AG08396 (cell line): ENCODE measurements around the gene BLVRA.
"Not testable (repeated sequence)": the region's sequence is repeated elsewhere in the genome, so short reads cannot be mapped to it uniquely, and the experiment has no call there.

Experiments
- DNase-seq: peaks from one replicate; pipeline ENCODE4 v3.0.0; 2012; ENCODE audit warnings: low spot score, mixed read lengths

Gene BLVRA

GRCh38 chr7:43758029-43758821, at the start of gene BLVRA:
BLVRA (plus strand) TSS chr7:43758680; CDS start chr7:43771159, 12,479 bp downstream.
- DNase-seq: peak; percentile 91

GRCh38 chr7:43711503-43711902, 47.0 kb upstream of the BLVRA start:
- no peak for DNase-seq

GRCh38 chr7:43715966-43716365, 42.5 kb upstream of the BLVRA start:
- not testable (repeated sequence) for DNase-seq

GRCh38 chr7:43716598-43716997, 41.9 kb upstream of the BLVRA start:
- DNase-seq: no peak

- DNase-seq: peak; percentile 14
These were observed 37.2 kb upstream of the BLVRA start for GRCh38 chr7:43721193-43721806.

GRCh38 chr7:43723007-43723341, 35.5 kb upstream of the BLVRA start:
- DNase-seq: no peak

GRCh38 chr7:43725251-43725650, 33.2 kb upstream of the BLVRA start:
- no peak for DNase-seq

GRCh38 chr7:43726466-43726865, 32.0 kb upstream of the BLVRA start:
- DNase-seq: no peak

- no peak for DNase-seq
These were observed 31.5 kb upstream of the BLVRA start for GRCh38 chr7:43727003-43727402.

GRCh38 chr7:43727494-43727893, 31.0 kb upstream of the BLVRA start:
- no peak for DNase-seq

- peak; percentile 87 for DNase-seq
These were observed 29.1 kb upstream of the BLVRA start, which contains the start of gene COA1 for GRCh38 chr7:43729214-43729923. COA1 (minus strand) TSS chr7:43729523; CDS start chr7:43648614, 80,909 bp downstream.

GRCh38 chr7:43729924-43730248, 28.6 kb upstream of the BLVRA start:
- DNase-seq: no peak

GRCh38 chr7:43731494-43731893, 27.0 kb upstream of the BLVRA start:
- DNase-seq: not testable (repeated sequence)

GRCh38 chr7:43734575-43735332, 23.7 kb upstream of the BLVRA start:
- not testable (repeated sequence) for DNase-seq

- DNase-seq: no peak
These were observed 23.1 kb upstream of the BLVRA start for GRCh38 chr7:43735403-43735801.

- no peak for DNase-seq
These were observed 22.5 kb upstream of the BLVRA start for GRCh38 chr7:43735802-43736603.

- no peak for DNase-seq
These were observed 20.9 kb upstream of the BLVRA start for GRCh38 chr7:43737467-43738127.

- DNase-seq: no peak
These were observed 15.8 kb upstream of the BLVRA start for GRCh38 chr7:43742692-43743091.

- no peak for DNase-seq
These were observed 11.0 kb upstream of the BLVRA start for GRCh38 chr7:43747328-43748105.

- DNase-seq: no peak
These were observed 9.0 kb upstream of the BLVRA start for GRCh38 chr7:43749383-43749940.
